Fibroblast of lung (primary cell): ENCODE measurements around the gene BORCS6. TPM values are rescaled to one million over a fixed set of nuclear protein-coding genes. Genes with fewer than 3 reads are reported as not detected.
A peak's percentile ranks its signal among the peaks of the same experiment; 100 is the strongest.

ENCODE experiments used
- DNase-seq, 2 donors: peaks; one replicate each; pipeline versions ENCODE4 v3.0.0 to v3.0.0-alpha.2; 2010; ENCODE audit warnings: low read depth in 2 of 2
- H2AFZ ChIP-seq: 2 replicates; pipeline ENCODE4 v1.5.1; 2012; ENCODE audit warnings: low read length, control low read depth, inconsistent platforms
- H3K27ac ChIP-seq: 2 replicates; pipeline ENCODE4 v1.5.1; 2011; ENCODE audit warnings: low read length, control low read depth; ENCODE audit not compliant: insufficient read depth
- H3K27me3 ChIP-seq: 2 replicates; pipeline ENCODE4 v1.5.1; 2011; ENCODE audit warnings: mild to moderate bottlenecking, low read length; ENCODE audit not compliant: control insufficient read depth, insufficient read depth
- H3K36me3 ChIP-seq: 2 replicates; pipeline ENCODE4 v1.5.1; 2011; ENCODE audit warnings: low read length; ENCODE audit not compliant: control insufficient read depth, insufficient read depth
- H3K4me1 ChIP-seq: 2 replicates; pipeline ENCODE4 v1.5.1; 2011; ENCODE audit warnings: low read length; ENCODE audit not compliant: control insufficient read depth, insufficient read depth; ENCODE audit errors: extremely low read depth
- H3K4me2 ChIP-seq: 2 replicates; pipeline ENCODE4 v1.5.1; 2011; ENCODE audit warnings: low read length, control low read depth; ENCODE audit not compliant: insufficient read depth; ENCODE audit errors: extremely low read depth
- H3K4me3 ChIP-seq, 4 experiments: fragments of 200-600 bp in 1 of 4; sonication (generic) in 1 of 4; replicated peaks in 1 of 4; 2 replicates each; pipeline ENCODE4 v1.5.1; 2011 to 2016; ENCODE audit warnings: low read length in 4 of 4, low read depth in 3 of 4, mild to moderate bottlenecking in 3 of 4, control low read depth in 2 of 4, inconsistent platforms in 1 of 4, mixed read lengths in 1 of 4; ENCODE audit not compliant: insufficient read depth in 1 of 4; ENCODE audit errors: control extremely low read depth in 1 of 4
- H3K79me2 ChIP-seq: 2 replicates; pipeline ENCODE4 v1.5.1; 2012; ENCODE audit warnings: mild to moderate bottlenecking, low read length, inconsistent platforms; ENCODE audit not compliant: control insufficient read depth, insufficient read depth
- H3K9ac ChIP-seq: 2 replicates; pipeline ENCODE4 v1.5.1; 2011; ENCODE audit warnings: mild to moderate bottlenecking, low read length, control low read depth; ENCODE audit not compliant: insufficient read depth
- H3K9me3 ChIP-seq: 2 replicates; pipeline ENCODE4 v1.5.1; 2012; ENCODE audit warnings: low read depth, low read length; ENCODE audit not compliant: control insufficient read depth, insufficient read depth
- H4K20me1 ChIP-seq: 2 replicates; pipeline ENCODE4 v1.5.1; 2011; ENCODE audit warnings: low read length; ENCODE audit not compliant: control insufficient read depth, insufficient read depth; ENCODE audit errors: extremely low read depth
- EZH2 ChIP-seq: IDR thresholded peaks from 2 replicates; pipeline ENCODE4 v1.5.1; 2012; ENCODE audit warnings: low read length, control low read depth, mild to moderate bottlenecking; ENCODE audit errors: missing control alignments
- polyA plus RNA-seq, 2 donors: library from polyadenylated mRNA; depleted of rRNA in 1 of 2; stranded (reverse) in 1 of 2; unstranded in 1 of 2; fragments of >200 nt; gene quantifications; 2 replicates each; pipeline ENCODE4 v1.2.1, GENCODE V29; 2011 to 2012; ENCODE audit warnings: missing spikeins in 1 of 2
- total RNA-seq: library from RNA; depleted of rRNA; stranded (reverse); fragments of >200 nt; gene quantifications from 2 replicates; pipeline ENCODE4 v1.2.1, GENCODE V29; 2014
- TF ChIP-seq, protein P1 (sequence below), 2 donors: IDR thresholded peaks in 1 of 2; conservative IDR thresholded peaks in 1 of 2; 1 replicate in 1 of 2; 2 replicates in 1 of 2; pipeline ENCODE4 v1.5.1; 2011 to 2012; ENCODE audit warnings: low read length in 2 of 2, control low read depth in 1 of 2, inconsistent platforms in 1 of 2, low read depth in 1 of 2, mild to moderate bottlenecking in 1 of 2

The BORCS6 gene
- total and polyA plus RNA-seq, 2 donors (not counting 1 experiment from before 2014, with no cell fraction given) = 2.9 to 11.4 TPM

DNA sequence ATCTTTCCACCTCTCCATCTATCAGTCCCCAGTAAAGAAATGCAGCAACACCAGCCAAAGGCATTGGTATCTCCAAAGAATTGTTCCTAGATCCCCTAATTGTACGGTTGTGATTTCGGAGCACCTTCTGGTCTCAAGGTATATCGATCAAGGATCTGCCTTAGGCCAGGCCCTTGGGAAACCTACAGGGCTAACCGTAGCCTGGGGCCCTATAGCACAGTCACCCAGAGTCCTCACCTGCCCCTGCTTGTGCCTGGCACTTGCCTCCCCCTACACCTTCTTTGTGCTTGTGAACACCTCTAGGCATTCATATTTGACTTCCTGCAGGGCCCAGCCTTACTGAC is 37.2 kb upstream of the BORCS6 start:
- H3K4me1 ChIP-seq = peaks cover 3% of the 10 kb centered on the region
- no peak overlapping the region for H3K4me2 ChIP-seq
- no peak overlapping the region for H2AFZ ChIP-seq
- no peaks in the 10 kb centered on the region for H3K79me2 ChIP-seq
- no peak for DNase-seq
- H3K9me3 ChIP-seq = no peaks in the 10 kb centered on the region
- no peak overlapping the region for H3K27ac ChIP-seq
- no peaks in the 10 kb centered on the region for H3K27me3 ChIP-seq
- H3K36me3 ChIP-seq = peaks cover 15% of the 10 kb centered on the region
- TF ChIP-seq, protein P1, sequence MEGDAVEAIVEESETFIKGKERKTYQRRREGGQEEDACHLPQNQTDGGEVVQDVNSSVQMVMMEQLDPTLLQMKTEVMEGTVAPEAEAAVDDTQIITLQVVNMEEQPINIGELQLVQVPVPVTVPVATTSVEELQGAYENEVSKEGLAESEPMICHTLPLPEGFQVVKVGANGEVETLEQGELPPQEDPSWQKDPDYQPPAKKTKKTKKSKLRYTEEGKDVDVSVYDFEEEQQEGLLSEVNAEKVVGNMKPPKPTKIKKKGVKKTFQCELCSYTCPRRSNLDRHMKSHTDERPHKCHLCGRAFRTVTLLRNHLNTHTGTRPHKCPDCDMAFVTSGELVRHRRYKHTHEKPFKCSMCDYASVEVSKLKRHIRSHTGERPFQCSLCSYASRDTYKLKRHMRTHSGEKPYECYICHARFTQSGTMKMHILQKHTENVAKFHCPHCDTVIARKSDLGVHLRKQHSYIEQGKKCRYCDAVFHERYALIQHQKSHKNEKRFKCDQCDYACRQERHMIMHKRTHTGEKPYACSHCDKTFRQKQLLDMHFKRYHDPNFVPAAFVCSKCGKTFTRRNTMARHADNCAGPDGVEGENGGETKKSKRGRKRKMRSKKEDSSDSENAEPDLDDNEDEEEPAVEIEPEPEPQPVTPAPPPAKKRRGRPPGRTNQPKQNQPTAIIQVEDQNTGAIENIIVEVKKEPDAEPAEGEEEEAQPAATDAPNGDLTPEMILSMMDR (conservative IDR thresholded peaks at IDR 0.05 in 1 of 2, IDR thresholded peaks at IDR 0.05 in 1 of 2; ENCODE audit: low read depth in 1 of 2, low read length in 2 of 2) = no peak
- no peak for TF ChIP-seq EZH2
- H3K4me3 ChIP-seq = peak overlapping the region in 2 of 4 experiments; percentile 50 to 57
- no peaks in the 10 kb centered on the region for H4K20me1 ChIP-seq
- H3K9ac ChIP-seq = no peak overlapping the region

- no peak overlapping the region for H2AFZ ChIP-seq
- TF ChIP-seq, protein P1 (conservative IDR thresholded peaks at IDR 0.05 in 1 of 2, IDR thresholded peaks at IDR 0.05 in 1 of 2; ENCODE audit: low read depth in 1 of 2, low read length in 2 of 2) = no peak
- no peak for TF ChIP-seq EZH2
- H3K79me2 ChIP-seq = no peaks in the 10 kb centered on the region
- H3K9ac ChIP-seq = no peak overlapping the region
- DNase-seq = peak; percentile 85 to 96
- H3K4me3 ChIP-seq = peak overlapping the region in 3 of 4 experiments; percentile 12 to 57 (median 50)
- H3K9me3 ChIP-seq = no peaks in the 10 kb centered on the region
- peaks cover 3% of the 10 kb centered on the region for H3K4me1 ChIP-seq
- peak overlapping the region; percentile 57 for H3K27ac ChIP-seq
- H3K27me3 ChIP-seq = no peaks in the 10 kb centered on the region
- H3K36me3 ChIP-seq = peaks cover 13% of the 10 kb centered on the region
- no peaks in the 10 kb centered on the region for H4K20me1 ChIP-seq
- H3K4me2 ChIP-seq = peak overlapping the region; percentile 55
These were observed 36.7 kb upstream of the BORCS6 start for GRCh38 chr17:8226536-8227237.

- Histone ChIP-seq H2AFZ (no peak overlapping the region), H3K79me2 (no peaks in the 10 kb centered on the region), H3K4me1 (peaks cover 3% of the 10 kb centered on the region), H3K9ac (no peak overlapping the region), H3K36me3 (peaks cover 12% of the 10 kb centered on the region), H3K4me3 (peak overlapping the region in 2 of 4 experiments; percentile 50 to 57), H3K27ac (peak overlapping the region; percentile 57), H3K9me3 (no peaks in the 10 kb centered on the region), H3K4me2 (no peak overlapping the region), H3K27me3 (no peaks in the 10 kb centered on the region), H4K20me1 (no peaks in the 10 kb centered on the region)
- peak; percentile 79 to 87 for DNase-seq
- no peak for TF ChIP-seq EZH2
- TF ChIP-seq, protein P1 (conservative IDR thresholded peaks at IDR 0.05 in 1 of 2, IDR thresholded peaks at IDR 0.05 in 1 of 2; ENCODE audit: low read depth in 1 of 2, low read length in 2 of 2) = no peak
These were observed 36.0 kb upstream of the BORCS6 start for GRCh38 chr17:8225813-8226535.
